ENCODE data around the gene ABLIM1.

Gene ABLIM1

DNA sequence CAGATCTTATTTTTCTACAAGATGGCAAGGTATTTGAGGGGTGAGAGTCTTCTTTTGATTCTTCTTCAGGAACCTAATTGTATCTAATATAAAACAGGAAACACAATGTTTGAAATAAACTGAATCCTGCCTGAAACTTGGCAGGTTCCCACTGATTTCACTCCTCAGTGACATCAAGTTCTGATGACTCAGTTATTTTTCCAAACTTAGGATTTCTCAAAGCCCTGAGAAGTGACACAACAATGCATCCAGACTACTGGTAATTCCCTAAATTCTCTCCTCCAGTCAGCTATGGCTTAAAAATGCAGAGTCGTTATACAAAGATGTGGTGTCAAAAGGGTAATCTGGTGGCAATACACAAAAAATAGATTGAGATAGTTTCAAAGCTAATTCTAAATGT lies 80.9 kb downstream of the ABLIM1 start:
- TF ChIP-seq GATA2 (IDR thresholded peaks at IDR 0.05; ENCODE audit: low read depth, low read length) (no peak), GATA3 (IDR thresholded peaks at IDR 0.05; ENCODE audit: low read depth, low read length) (no peak)

DNA sequence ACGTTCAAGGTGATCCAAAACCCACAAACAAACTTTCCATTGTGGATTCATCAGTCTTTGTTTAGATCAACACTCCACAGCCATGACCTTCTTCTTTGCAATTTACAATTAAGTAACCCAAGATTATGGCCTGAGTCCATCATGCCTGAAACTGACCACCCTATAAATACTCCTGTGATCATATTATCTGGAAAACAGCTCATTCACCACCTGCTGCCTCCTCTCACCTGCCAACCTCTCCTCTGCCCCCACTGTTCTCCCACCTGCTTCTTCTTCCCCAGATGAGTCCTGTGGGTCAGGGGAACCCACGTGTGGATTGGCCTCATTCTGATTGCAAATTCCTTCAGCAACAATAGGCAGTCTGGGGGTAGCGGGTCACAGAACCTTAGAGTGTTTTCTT lies 81.4 kb downstream of the ABLIM1 start:
- TF ChIP-seq GATA3 (IDR thresholded peaks at IDR 0.05; ENCODE audit: low read depth, low read length), result no peak
- TF ChIP-seq GATA2 (IDR thresholded peaks at IDR 0.05; ENCODE audit: low read depth, low read length), result no peak

DNA sequence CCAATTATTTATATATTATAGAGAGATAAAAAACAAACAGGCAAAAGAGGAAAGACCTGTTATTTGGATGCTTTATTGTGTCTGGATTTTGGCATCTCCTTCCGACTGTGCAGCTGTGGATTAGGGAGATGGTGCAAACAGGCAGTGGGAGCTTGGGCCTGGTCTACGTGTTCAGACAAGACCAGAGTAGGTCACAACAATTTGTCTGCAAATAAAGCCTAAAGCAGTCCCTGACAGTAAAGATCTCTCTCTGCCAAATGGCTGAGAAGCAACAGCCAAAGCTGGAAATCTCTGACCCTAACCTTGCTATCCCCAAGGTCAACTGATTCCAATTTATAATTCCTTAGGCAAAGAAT lies 82.0 kb downstream of the ABLIM1 start:
- TF ChIP-seq GATA3 (IDR thresholded peaks at IDR 0.05; ENCODE audit: low read depth, low read length) (no peak), GATA2 (IDR thresholded peaks at IDR 0.05; ENCODE audit: low read depth, low read length) (no peak)

GRCh38 chr10:114575417-114576131 lies 82.5 kb downstream of the ABLIM1 start:
- no peak for TF ChIP-seq GATA2 (IDR thresholded peaks at IDR 0.05; ENCODE audit: low read depth, low read length)
- no peak for TF ChIP-seq GATA3 (IDR thresholded peaks at IDR 0.05; ENCODE audit: low read depth, low read length)

- TF ChIP-seq GATA3 (IDR thresholded peaks at IDR 0.05; ENCODE audit: low read depth, low read length) (no peak), GATA2 (IDR thresholded peaks at IDR 0.05; ENCODE audit: low read depth, low read length) (no peak)
These were observed 84.6 kb downstream of the ABLIM1 start for GRCh38 chr10:114573330-114574045.

GRCh38 chr10:114571316-114571999 lies 86.6 kb downstream of the ABLIM1 start:
- TF ChIP-seq GATA2 (IDR thresholded peaks at IDR 0.05; ENCODE audit: low read depth, low read length), result no peak
- no peak for TF ChIP-seq GATA3 (IDR thresholded peaks at IDR 0.05; ENCODE audit: low read depth, low read length)

DNA sequence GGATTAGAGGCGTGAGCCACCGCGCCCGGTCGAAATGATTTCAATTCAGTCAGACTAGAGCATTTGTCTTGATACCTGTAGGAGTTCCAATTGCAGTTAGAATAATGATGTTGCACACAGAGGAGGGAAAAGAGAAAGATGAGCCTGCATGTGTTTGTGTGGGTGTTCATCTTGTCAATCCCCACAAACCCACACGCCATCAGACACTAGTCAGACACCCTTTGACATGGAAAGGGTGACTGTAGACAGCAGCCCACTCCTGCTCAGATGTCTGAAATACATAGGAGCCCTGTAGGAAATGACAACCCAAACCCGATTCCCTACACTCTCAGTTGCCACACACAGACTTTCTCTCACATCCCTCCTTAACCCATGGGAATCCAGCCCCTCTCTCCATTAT lies 92.0 kb downstream of the ABLIM1 start:
- TF ChIP-seq GATA2 (IDR thresholded peaks at IDR 0.05; ENCODE audit: low read depth, low read length), result no peak
- TF ChIP-seq GATA3 (IDR thresholded peaks at IDR 0.05; ENCODE audit: low read depth, low read length), result no peak

DNA sequence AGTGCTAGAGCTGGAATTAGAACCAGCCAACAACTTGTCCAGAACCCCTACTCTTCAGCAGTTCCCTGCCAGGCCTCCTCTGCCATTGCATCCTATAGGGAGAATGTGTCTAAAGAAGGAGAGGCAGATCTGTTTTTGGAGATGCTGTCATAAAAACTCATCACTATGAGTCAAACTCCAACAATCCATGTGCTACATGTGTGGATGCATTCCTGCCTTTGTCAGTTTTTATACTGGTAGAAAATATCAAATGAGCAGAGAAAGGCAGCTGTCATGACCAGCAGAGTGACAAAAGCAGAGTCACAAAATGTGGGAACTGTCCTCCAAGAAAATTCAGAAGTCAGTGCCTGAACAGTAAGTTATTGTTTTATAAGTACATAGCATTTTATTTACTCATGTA lies 93.0 kb downstream of the ABLIM1 start:
- TF ChIP-seq GATA3 (IDR thresholded peaks at IDR 0.05; ENCODE audit: low read depth, low read length) (no peak), GATA2 (IDR thresholded peaks at IDR 0.05; ENCODE audit: low read depth, low read length) (no peak)

- no peak for TF ChIP-seq GATA2 (IDR thresholded peaks at IDR 0.05; ENCODE audit: low read depth, low read length)
- TF ChIP-seq GATA3 (IDR thresholded peaks at IDR 0.05; ENCODE audit: low read depth, low read length), result no peak
These were observed 97.0 kb downstream of the ABLIM1 start for GRCh38 chr10:114561008-114561523.

- TF ChIP-seq GATA2 (IDR thresholded peaks at IDR 0.05; ENCODE audit: low read depth, low read length), result no peak
- no peak for TF ChIP-seq GATA3 (IDR thresholded peaks at IDR 0.05; ENCODE audit: low read depth, low read length)
These were observed 97.9 kb downstream of the ABLIM1 start for GRCh38 chr10:114560144-114560543.

GRCh38 chr10:114559636-114560035 lies 98.4 kb downstream of the ABLIM1 start:
- TF ChIP-seq GATA3 (IDR thresholded peaks at IDR 0.05; ENCODE audit: low read depth, low read length), result no peak
- no peak for TF ChIP-seq GATA2 (IDR thresholded peaks at IDR 0.05; ENCODE audit: low read depth, low read length)

DNA sequence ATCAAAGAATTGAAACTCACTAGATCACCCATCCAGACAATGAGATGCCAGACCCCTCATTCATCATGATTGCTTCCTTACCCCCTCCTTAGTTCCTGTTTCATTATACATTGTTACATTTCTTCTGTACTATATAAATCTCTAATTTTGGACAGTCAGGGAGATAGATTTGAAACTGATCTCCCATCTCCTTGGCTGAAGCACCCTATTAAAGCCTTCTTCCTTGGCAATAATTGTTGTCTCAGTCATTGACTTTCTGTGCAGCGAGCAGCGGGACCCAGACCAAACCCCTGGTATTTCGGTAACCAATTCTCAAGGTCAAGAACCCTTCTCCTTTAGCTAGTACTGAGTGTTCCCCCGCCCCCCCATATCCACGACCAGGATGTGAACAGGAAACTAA lies 100.2 kb downstream of the ABLIM1 start:
- no peak for TF ChIP-seq GATA3 (IDR thresholded peaks at IDR 0.05; ENCODE audit: low read depth, low read length)
- TF ChIP-seq GATA2 (IDR thresholded peaks at IDR 0.05; ENCODE audit: low read depth, low read length), result no peak

DNA sequence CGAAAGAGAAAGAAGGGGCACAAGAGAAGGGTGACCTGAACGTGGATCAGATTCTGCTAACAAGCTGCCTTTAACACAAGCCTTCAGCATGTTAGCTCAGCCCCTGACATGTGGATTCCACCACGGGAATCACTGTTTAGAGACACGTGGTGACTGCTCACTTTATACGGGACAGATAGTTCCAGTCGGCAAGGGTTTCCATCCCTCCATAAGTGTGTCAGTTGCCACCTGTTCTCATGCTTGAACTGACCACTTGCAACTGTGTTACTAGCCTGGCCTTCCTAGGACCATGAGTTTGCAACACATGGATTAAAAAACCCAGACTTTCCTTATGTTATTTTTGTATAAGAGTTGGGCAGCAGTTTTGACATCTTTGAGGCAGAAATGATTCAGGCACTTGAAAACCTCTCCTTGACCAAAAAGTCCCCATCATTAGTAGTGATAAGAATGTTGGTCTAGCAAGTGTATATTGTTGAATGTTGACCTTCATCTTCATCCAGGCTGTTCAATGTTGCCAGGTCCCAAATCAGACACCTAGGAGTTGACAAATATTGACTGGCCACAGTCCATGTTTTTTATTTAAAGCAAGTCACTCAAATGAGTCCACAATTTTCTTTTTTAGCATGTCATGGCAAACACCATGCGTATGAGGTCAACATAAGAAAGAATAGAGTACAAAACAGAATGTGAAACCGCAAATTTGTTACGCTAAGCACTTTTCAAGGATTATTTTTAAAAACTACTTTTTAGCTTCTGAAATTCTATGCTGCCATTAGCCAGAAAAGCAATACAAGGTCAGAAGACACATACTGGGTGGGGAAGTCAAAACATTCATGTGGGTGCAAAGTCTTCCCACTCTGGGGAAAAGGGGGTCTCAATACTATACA lies 101.6 kb downstream of the ABLIM1 start:
- no peak for TF ChIP-seq GATA2 (IDR thresholded peaks at IDR 0.05; ENCODE audit: low read depth, low read length)
- no peak for TF ChIP-seq GATA3 (IDR thresholded peaks at IDR 0.05; ENCODE audit: low read depth, low read length)

DNA sequence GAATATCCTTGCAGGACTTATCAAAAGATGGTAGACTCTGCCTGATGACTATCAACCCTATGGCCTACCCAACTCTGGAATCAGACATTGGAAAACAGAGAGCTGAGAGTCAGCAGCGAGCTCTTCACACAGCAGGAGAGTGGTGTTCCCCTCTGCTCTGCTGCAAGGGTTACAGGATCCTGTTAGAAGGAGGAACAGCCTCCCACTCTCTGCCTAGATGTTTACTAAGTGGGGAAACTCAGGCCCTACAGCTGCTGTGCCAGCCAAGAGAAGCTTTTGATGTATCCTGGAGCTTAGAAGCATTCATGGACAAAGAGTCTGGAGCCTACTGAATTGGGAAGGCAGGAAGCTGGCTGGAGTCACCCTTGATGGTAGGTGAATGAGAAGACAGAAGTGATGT lies 104.6 kb downstream of the ABLIM1 start:
- TF ChIP-seq GATA3 (IDR thresholded peaks at IDR 0.05; ENCODE audit: low read depth, low read length) (no peak), GATA2 (IDR thresholded peaks at IDR 0.05; ENCODE audit: low read depth, low read length) (no peak)
